Pancreas (tissue), 10 donors: ENCODE data around the gene RCN1. TPM values are rescaled to one million over a fixed set of nuclear protein-coding genes. Genes with fewer than 3 reads are reported as not detected.

Source experiments
- ATAC-seq, 4 donors: fragments of 200-7000 bp; cut with Tn5 transposase; one replicate each; pipeline versions ENCODE4 v1.8.0 to v1.9.1; 2020; ENCODE audit warnings: mild to moderate bottlenecking in 4 of 4, moderate library complexity in 4 of 4
- DNase-seq, 6 donors: peaks; one replicate each; pipeline ENCODE4 v3.0.0-alpha.2; 2020
- FAIRE-seq: peaks from 2 replicates; lab custom pipeline; 2012; peaks lifted over from hg19 to GRCh38; lab: Jason Lieb, UNC
- H3K27ac ChIP-seq, 4 donors: fragments of 200-600 bp; sonication (generic); 1 replicate in 3 of 4; 2 replicates in 1 of 4; pipeline versions ENCODE4 v1.5.0 to v1.8.0; 2020
- H3K27me3 ChIP-seq, 4 donors: fragments of 200-600 bp; one replicate each; pipeline ENCODE4 v1.8.0; 2021
- H3K36me3 ChIP-seq, 3 donors: fragments of 200-600 bp; sonication (generic) in 1 of 3; one replicate each; pipeline versions ENCODE4 v1.5.0 to v1.8.0; 2020 to 2021
- H3K4me1 ChIP-seq, 3 donors: fragments of 200-600 bp; one replicate each; pipeline ENCODE4 v1.8.0; 2021
- H3K4me3 ChIP-seq, 4 donors: fragments of 200-600 bp; sonication (generic) in 2 of 4; one replicate each; pipeline versions ENCODE4 v1.5.0 to v1.8.0; 2020 to 2021
- H3K9me3 ChIP-seq, 4 donors: fragments of 200-600 bp; one replicate each; pipeline ENCODE4 v1.8.0; 2021
- WGBS, 2 donors: extraction: QIAGEN DNeasy Blood & Tissue Kit; methylation state at CpG; one replicate each; pipeline ENCODE4 v1.1.7; 2013; 5-methylcytosine and 5-hydroxymethylcytosine counted together
- intact Hi-C, 3 donors: fragments of 100-400 bp; cut with DNase I; formaldehyde crosslinking; loops; one replicate each; pipeline versions ENCODE4 v1.11.1 to v1.14.2; 2022
- polyA plus RNA-seq, 2 donors: library from polyadenylated mRNA; stranded (reverse); fragments of 200-250 nt; gene quantifications; one replicate each; pipeline ENCODE4 v1.2.3, GENCODE V29; 2013
- total RNA-seq, 6 donors: library from RNA; stranded (reverse); fragmentation: NEBNext Ultra II Directional in 4 of 6; extraction: Animal tissue kit (Norgen Biotek cat#: 25700) in 4 of 6; gene quantifications; one replicate each; pipeline versions ENCODE4 v1.2.1 to v1.2.4, GENCODE V29; 2021 to 2023
- TF ChIP-seq, protein P1 (sequence below), 4 donors: fragments of 200-600 bp; sonication (generic) in 3 of 4; IDR thresholded peaks; one replicate each; pipeline versions ENCODE4 v1.5.0 to v1.8.0; 2021; ENCODE audit warnings: antibody characterized with exemption in 4 of 4
- donor health status: healthy with polysubstance abuse.
- donor health status: DM: no; HTN: no; CAD: no; lungs with moderate emphysema.
- donor health status: DM: no; HTN: no; CAD: no.
- donor health status: control.
- donor health status: control.
- donor health status: Bipolar disorder and iron deficiency.
- donor health status: DM: yes; HTN: yes; CAD: no.
- donor health status: DM: no; HTN: no; CAD: no.
- donor health status: DM: no; HTN: no; CAD: no.
- donor health status: DM: yes; HTN: yes; CAD: no.

Gene RCN1
- total and polyA plus RNA-seq, 8 donors: 9.6 to 39.3 (median 21.7) TPM

DNA sequence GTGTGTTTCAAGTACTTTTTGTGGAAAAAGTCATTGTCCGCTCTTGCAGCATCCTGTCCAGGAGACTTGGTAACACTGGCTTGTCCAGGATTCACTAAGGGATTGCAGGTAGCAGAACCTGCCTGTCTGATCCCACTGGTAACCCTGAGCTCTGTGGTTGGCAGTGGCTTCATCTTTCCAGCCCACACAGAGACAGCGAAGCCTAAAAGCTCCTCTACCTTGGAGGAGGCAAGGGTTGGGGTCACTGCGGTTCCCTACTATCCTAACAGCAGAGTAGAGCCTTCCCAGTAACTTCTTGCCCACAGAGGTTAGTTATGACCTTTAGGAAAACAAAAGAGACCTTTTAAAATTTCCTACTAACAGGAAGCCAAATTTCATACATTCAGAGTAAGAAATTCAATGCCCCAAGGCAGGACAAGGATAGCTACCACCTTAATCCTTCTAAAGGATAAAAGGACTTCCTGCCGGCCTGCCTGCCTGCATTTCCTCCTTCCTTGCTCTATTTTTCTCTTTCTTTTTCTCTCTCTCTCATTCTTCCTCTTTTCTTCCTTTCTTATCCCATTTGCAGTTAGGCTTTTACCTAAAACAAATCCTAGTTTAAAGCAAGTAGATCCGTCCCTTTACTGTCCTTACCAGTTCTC lies 8.4 kb upstream of the RCN1 start:
- H3K27me3 ChIP-seq: peaks cover 0 to 3% (median 0%) of the 10 kb centered on the region in 4 donors
- TF ChIP-seq, protein P1, sequence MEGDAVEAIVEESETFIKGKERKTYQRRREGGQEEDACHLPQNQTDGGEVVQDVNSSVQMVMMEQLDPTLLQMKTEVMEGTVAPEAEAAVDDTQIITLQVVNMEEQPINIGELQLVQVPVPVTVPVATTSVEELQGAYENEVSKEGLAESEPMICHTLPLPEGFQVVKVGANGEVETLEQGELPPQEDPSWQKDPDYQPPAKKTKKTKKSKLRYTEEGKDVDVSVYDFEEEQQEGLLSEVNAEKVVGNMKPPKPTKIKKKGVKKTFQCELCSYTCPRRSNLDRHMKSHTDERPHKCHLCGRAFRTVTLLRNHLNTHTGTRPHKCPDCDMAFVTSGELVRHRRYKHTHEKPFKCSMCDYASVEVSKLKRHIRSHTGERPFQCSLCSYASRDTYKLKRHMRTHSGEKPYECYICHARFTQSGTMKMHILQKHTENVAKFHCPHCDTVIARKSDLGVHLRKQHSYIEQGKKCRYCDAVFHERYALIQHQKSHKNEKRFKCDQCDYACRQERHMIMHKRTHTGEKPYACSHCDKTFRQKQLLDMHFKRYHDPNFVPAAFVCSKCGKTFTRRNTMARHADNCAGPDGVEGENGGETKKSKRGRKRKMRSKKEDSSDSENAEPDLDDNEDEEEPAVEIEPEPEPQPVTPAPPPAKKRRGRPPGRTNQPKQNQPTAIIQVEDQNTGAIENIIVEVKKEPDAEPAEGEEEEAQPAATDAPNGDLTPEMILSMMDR (IDR thresholded peaks at IDR 0.05): no peak
- intact Hi-C loops: no loop called here
- no peaks in the 10 kb centered on the region for H3K9me3 ChIP-seq
- H3K36me3 ChIP-seq: no peaks in the 10 kb centered on the region
- WGBS, 2 donors: 86 to 90% methylated on average over 5 of the region's 5 CpGs
- H3K4me3 ChIP-seq: no peak overlapping the region
- no peak overlapping the region for H3K27ac ChIP-seq
- no peak for ATAC-seq
- FAIRE-seq: no peak
- no peaks in the 10 kb centered on the region for H3K4me1 ChIP-seq
- DNase-seq: no peak

- Histone ChIP-seq H3K9me3 (no peaks in the 10 kb centered on the region), H3K4me1 (no peaks in the 10 kb centered on the region), H3K27me3 (peaks cover 0 to 3% (median 0%) of the 10 kb centered on the region in 4 donors), H3K27ac (peak overlapping the region in 1 of 4 donors; percentile 6), H3K36me3 (no peaks in the 10 kb centered on the region), H3K4me3 (no peak overlapping the region)
- DNase-seq: no peak
- FAIRE-seq: no peak
- intact Hi-C loops: no loop called here
- 79 to 95% methylated on average over 1 of the region's 1 CpG for WGBS, 2 donors
- TF ChIP-seq, protein P1 (IDR thresholded peaks at IDR 0.05): no peak
- no peak for ATAC-seq
Measured at GRCh38 chr11:32087597-32087996, 3.3 kb upstream of the RCN1 start.

- TF ChIP-seq, protein P1 (IDR thresholded peaks at IDR 0.05): no peak
- Histone ChIP-seq H3K4me1 (no peaks in the 10 kb centered on the region), H3K27ac (peak overlapping the region in 2 of 4 donors; percentile 6 to 30), H3K36me3 (no peaks in the 10 kb centered on the region), H3K4me3 (no peak overlapping the region), H3K27me3 (peaks cover 0 to 3% (median 0%) of the 10 kb centered on the region in 4 donors), H3K9me3 (no peaks in the 10 kb centered on the region)
- DNase-seq: peak in 4 of 6 donors; percentile 43 to 63 (median 52)
- ATAC-seq: peak in 3 of 4 donors; percentile 48 to 64 (median 52)
- intact Hi-C loops: no loop called here
- FAIRE-seq: no peak
- WGBS, 2 donors: 19 to 22% methylated on average over 4 of the region's 4 CpGs
Measured at GRCh38 chr11:32088117-32088941, 2.5 kb upstream of the RCN1 start.

- Histone ChIP-seq H3K27me3 (no peaks in the 10 kb centered on the region), H3K27ac (no peak overlapping the region), H3K4me1 (no peaks in the 10 kb centered on the region), H3K36me3 (no peaks in the 10 kb centered on the region), H3K9me3 (no peaks in the 10 kb centered on the region), H3K4me3 (peak overlapping the region in 1 of 4 donors; percentile 65)
- DNase-seq (no peak), FAIRE-seq (no peak), ATAC-seq (no peak)
- 92 to 94% methylated on average over 4 of the region's 4 CpGs for WGBS, 2 donors
- intact Hi-C loops: no loop called here
- TF ChIP-seq, protein P1 (IDR thresholded peaks at IDR 0.05): no peak
Measured at GRCh38 chr11:32092581-32093170, 1.8 kb downstream of the RCN1 start.
